RWPE2 (cell line): ENCODE data around the gene OR51B2.
"Not testable (repeated sequence)": the region's sequence is repeated elsewhere in the genome, so short reads cannot be mapped to it uniquely, and the experiment has no call there.

Experiments
- ATAC-seq: fragments of 200-7000 bp; cut with Tn5 transposase; 3 replicates; pipeline ENCODE4 v1.9.1; 2021; ENCODE audit warnings: low read depth
- DNase-seq: peaks from one replicate; pipeline ENCODE4 v3.0.0-alpha.2; 2020; ENCODE audit warnings: low spot score
- H3K27ac ChIP-seq: fragments of 450-650 bp; 2 replicates; pipeline ENCODE4 v1.5.1; 2017; ENCODE audit warnings: mild to moderate bottlenecking; ENCODE audit not compliant: poor library complexity, severe bottlenecking
- H3K27me3 ChIP-seq: fragments of 250-450 bp; sonication (Bioruptor Pico); 2 replicates; pipeline ENCODE4 v1.5.1; 2021; ENCODE audit warnings: mild to moderate bottlenecking, moderate library complexity; ENCODE audit not compliant: insufficient read depth, poor library complexity, severe bottlenecking
- H3K36me3 ChIP-seq: fragments of 250-450 bp; sonication (Bioruptor Pico); 2 replicates; pipeline ENCODE4 v1.5.1; 2020; ENCODE audit warnings: low read depth, mild to moderate bottlenecking, moderate library complexity
- H3K4me1 ChIP-seq: fragments of 250-450 bp; sonication (Bioruptor Pico); 2 replicates; pipeline ENCODE4 v1.5.1; 2021; ENCODE audit warnings: mild to moderate bottlenecking, moderate library complexity; ENCODE audit not compliant: insufficient read depth, poor library complexity, severe bottlenecking
- H3K4me3 ChIP-seq: fragments of 250-450 bp; sonication (Bioruptor Pico); 2 replicates; pipeline ENCODE4 v1.5.1; 2021; ENCODE audit warnings: mild to moderate bottlenecking, moderate library complexity; ENCODE audit not compliant: severe bottlenecking
- H3K9me3 ChIP-seq: fragments of 250-450 bp; sonication (Bioruptor Pico); 2 replicates; pipeline ENCODE4 v1.5.1; 2021; ENCODE audit warnings: mild to moderate bottlenecking, moderate library complexity; ENCODE audit not compliant: severe bottlenecking
- CTCF ChIP-seq: fragments of 450-650 bp; IDR thresholded peaks from one replicate; pipeline ENCODE4 v1.5.1; 2017; ENCODE audit warnings: mild to moderate bottlenecking, moderate library complexity; ENCODE audit not compliant: poor library complexity, severe bottlenecking

OR51B2 gene

GRCh38 chr11:5343474-5344335 is 19.6 kb upstream of the OR51B2 start, which contains the start of gene OR51B5:
OR51B5 (minus strand) TSS chr11:5343524; CDS start chr11:5343524, 0 bp downstream.
- ATAC-seq: no peak
- H3K36me3 ChIP-seq: no peaks in the 10 kb centered on the region
- TF ChIP-seq CTCF: no peak
- no peaks in the 10 kb centered on the region for H3K9me3 ChIP-seq
- H3K27me3 ChIP-seq: peaks cover 3% of the 10 kb centered on the region
- H3K4me3 ChIP-seq: no peak within 1 kb of the TSS
- H3K27ac ChIP-seq: no peak within 1 kb of the TSS
- H3K4me1 ChIP-seq: no peaks in the 10 kb centered on the region
- no peak for DNase-seq

GRCh38 chr11:5339771-5340322 is 15.8 kb upstream of the OR51B2 start:
- Histone ChIP-seq H3K27ac (no peak overlapping the region), H3K9me3 (no peaks in the 10 kb centered on the region), H3K4me1 (no peaks in the 10 kb centered on the region), H3K27me3 (peaks cover 3% of the 10 kb centered on the region), H3K36me3 (no peaks in the 10 kb centered on the region), H3K4me3 (no peak overlapping the region)
- DNase-seq (no peak), ATAC-seq (no peak)
- no peak for TF ChIP-seq CTCF

- H3K4me3 ChIP-seq, ATAC-seq, H3K36me3 ChIP-seq, H3K9me3 ChIP-seq, H3K4me1 ChIP-seq, DNase-seq, H3K27ac ChIP-seq, H3K27me3 ChIP-seq: not testable (repeated sequence)
These were observed 13.2 kb upstream of the OR51B2 start for GRCh38 chr11:5337253-5337652.

- Histone ChIP-seq H3K36me3 (no peaks in the 10 kb centered on the region), H3K27ac (no peak overlapping the region), H3K9me3 (no peaks in the 10 kb centered on the region), H3K4me1 (no peaks in the 10 kb centered on the region), H3K27me3 (no peaks in the 10 kb centered on the region), H3K4me3 (no peak overlapping the region)
- TF ChIP-seq CTCF: no peak
- ATAC-seq: no peak
- no peak for DNase-seq
These were observed 12.2 kb upstream of the OR51B2 start for GRCh38 chr11:5336331-5336730.

GRCh38 chr11:5335170-5335569 is 11.1 kb upstream of the OR51B2 start:
- Histone ChIP-seq H3K4me1 (no peaks in the 10 kb centered on the region), H3K27me3 (no peaks in the 10 kb centered on the region), H3K9me3 (no peaks in the 10 kb centered on the region), H3K36me3 (no peaks in the 10 kb centered on the region), H3K4me3 (no peak overlapping the region), H3K27ac (no peak overlapping the region)
- ATAC-seq (no peak), DNase-seq (no peak)
- no peak for TF ChIP-seq CTCF
